Central memory CD4-positive, alpha-beta T cell (primary cell): ENCODE results near the gene SH3D19.
"Not testable (repeated sequence)": the region's sequence is repeated elsewhere in the genome, so short reads cannot be mapped to it uniquely, and the experiment has no call there.

Experiments used
- DNase-seq: peaks from one replicate; pipeline ENCODE4 v3.0.0; 2022

SH3D19 gene

DNA sequence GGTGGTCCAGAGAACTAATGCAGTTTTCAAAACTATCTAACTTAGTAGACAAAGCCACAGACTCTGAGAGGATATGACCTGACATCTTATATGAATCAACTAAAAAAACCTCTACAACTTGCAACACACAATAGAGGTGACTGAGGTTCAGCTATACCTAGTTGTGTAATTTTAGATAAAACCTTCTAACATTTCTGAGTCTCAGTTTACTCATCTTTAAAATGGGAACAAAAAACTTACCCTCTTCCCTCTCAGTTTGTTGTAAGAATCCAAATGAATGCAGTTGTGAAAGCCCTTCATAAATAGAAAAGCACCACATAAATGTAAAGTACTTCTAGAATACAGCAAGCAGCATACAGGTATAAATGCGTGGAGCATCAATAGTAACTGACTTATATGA, 5.9 kb downstream of the SH3D19 start:
- no peak for DNase-seq

DNA sequence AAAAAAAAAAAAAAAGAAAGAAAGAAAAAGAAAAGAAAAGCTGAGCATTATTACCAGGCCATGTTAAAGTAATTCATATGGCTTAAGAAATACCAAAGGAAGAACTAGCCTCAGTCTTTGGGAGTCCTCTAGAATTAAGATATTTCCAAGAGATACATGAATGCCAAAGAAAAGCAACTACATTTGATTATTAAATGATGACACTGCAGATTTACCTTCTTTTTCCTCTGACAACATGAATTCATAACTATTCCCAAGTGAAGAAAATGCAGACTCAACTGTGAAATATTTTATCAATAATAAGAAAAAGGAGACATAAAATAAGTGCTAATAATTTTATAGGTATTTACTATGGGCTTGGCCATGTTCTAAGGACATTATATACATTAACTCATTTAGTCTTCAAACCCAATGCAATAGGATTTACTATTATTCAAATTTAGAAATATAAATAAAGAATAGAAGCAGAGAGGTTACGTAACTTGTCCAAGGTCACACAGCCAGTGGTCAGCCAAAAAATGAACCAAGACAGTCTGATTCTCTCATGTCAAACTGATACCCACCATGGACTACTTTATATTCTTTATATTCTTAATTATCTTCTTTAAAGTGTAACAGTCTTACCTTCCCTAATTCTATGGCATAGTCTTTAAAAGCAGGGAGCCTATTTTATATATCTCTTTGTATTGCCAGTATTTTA, 6.9 kb downstream of the SH3D19 start:
- no peak for DNase-seq

GRCh38 chr4:151316645-151317044, 8.8 kb downstream of the SH3D19 start:
- no peak for DNase-seq

- no peak for DNase-seq
Measured at GRCh38 chr4:151315212-151315886, 10.1 kb downstream of the SH3D19 start.

GRCh38 chr4:151314479-151314878, 10.9 kb downstream of the SH3D19 start:
- no peak for DNase-seq

GRCh38 chr4:151314010-151314355, 11.4 kb downstream of the SH3D19 start:
- DNase-seq: no peak

DNA sequence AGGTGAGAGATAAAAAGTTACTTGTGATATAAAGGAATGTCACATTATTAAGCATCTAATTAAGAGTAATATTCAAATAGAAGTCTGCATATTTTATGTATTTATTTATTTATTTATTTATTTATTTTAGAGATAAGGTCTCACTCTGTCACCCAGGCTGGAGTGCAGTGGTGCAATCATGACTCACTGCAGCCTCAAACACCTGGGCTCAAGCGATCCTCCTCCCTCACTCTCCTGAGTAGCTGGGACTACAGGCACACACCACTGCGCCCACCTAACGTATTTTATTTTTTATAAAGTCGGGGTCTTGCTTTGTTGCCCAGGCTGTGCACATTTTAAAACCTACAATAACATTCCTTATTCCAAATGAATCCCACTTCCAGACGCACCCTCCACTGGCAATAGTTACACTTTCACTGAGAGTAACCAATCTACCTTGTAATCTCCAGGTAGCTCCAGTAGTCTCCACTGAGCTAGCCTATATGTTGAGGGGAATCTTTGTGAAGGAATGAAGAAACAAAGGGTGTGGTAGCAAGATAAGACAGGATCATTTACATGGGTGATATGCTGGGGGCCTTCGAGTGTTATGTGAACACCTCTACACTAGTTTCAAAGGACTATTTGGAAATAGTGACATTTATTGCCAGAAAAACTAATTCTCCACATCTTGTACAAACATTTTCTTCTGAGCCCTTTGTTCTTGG, 11.9 kb downstream of the SH3D19 start:
- no peak for DNase-seq

GRCh38 chr4:151310124-151310728, 15.2 kb downstream of the SH3D19 start:
- DNase-seq: no peak

GRCh38 chr4:151304755-151305154, 20.6 kb downstream of the SH3D19 start:
- no peak for DNase-seq

DNA sequence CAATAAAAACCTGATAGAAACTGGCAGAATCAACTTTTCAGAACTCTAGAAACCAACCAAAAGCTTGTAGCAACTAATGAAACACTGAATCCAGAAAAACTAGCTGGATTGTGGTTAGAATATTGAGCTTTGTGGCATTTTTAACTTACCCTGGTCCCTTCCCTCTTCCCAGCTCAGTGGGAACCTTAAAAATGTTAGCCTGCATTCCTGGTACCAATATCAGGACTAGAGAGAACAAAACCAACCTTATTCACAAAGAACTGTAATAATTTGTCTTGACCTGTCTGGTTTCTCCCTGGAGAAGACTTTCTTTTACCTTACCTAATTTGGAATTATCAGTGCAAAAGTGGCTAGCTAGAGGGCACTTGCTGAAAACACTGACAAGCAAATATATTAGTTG, 21.2 kb downstream of the SH3D19 start:
- no peak for DNase-seq

GRCh38 chr4:151302432-151302831, 23.0 kb downstream of the SH3D19 start:
- no peak for DNase-seq

- DNase-seq: no peak
Measured at GRCh38 chr4:151297170-151297569, 28.2 kb downstream of the SH3D19 start.

DNA sequence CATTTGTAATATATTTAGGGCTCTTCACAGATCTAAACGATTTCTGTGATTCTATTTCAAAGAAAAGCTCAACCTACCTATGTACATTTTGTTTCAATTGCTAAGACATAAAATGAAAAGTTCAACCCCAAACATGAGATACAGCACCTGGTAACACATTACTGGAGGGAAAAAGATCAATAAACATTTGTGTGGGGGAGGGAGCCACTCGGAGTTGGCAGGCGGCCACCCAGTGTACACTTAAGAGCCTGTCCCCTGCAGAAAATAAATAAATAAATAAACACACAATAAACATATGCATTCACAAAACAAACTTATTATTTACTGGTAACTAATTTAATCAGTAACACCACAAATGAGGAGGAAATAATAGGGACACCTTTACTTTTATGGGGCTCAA, 29.2 kb downstream of the SH3D19 start:
- DNase-seq: no peak

DNA sequence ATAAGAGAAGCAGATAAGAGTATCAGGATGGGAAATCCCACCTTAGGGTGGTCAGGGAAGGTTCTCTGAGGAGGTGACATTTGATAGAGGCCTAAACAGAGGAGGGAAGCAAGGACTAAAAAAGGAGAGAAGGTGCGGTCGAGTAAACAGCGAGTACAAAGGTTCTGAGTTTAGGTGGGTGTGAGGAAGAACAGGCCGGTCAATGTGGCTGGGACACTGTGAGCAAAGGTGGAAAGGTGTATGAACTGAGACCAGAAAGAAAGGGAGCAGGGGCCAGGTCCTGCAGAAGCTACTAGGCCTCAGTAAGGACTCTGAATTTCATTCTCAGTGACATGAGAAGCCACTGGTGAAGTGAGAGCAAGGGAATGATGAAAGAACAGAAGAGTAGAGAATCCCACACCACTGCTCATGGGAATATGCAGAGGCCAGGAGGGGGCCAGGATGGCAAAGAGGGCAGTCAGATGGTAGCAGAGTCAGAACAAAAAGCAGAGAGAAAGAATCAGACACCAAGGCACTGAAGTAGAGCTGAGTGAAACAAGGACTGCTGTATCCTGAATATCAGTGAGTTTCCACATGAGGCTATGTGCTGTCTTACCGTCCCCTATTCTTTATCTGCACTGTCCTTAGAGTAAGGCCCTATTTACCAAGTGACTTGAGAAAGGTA, 30.4 kb downstream of the SH3D19 start:
- DNase-seq: no peak

DNA sequence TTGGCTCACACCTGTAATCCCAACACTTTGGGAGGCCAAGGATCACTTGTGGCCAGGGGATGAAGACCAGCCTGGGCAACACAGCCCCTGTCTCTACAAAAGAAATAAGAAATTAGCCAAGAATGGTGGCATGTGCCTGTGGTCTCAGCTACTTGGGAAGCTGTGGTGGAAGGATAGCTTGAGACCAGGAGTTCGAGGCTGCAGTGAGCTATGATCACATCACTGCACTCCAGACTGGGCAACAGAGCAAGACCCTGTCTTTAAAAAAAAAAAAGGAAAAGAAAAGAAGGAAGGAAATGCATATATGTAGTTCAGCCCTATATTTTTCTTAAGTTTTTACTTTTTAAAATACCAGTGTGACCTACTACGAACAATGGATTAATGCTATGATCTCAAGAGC, 33.4 kb downstream of the SH3D19 start:
- no peak for DNase-seq

GRCh38 chr4:151291485-151291884, 33.9 kb downstream of the SH3D19 start:
- DNase-seq: no peak

- no peak for DNase-seq
Measured at GRCh38 chr4:151287409-151287808, 38.0 kb downstream of the SH3D19 start.

- DNase-seq: no peak
Measured at GRCh38 chr4:151284534-151285245, 40.7 kb downstream of the SH3D19 start.

- no peak for DNase-seq
Measured at GRCh38 chr4:151276787-151277562, 48.4 kb downstream of the SH3D19 start, which contains the start of gene PRSS48. Gene PRSS48, plus strand, starts transcription at chr4:151277161. Its CDS starts 12 bp downstream, at chr4:151277173.

GRCh38 chr4:151268905-151269304, 56.5 kb downstream of the SH3D19 start:
- not testable (repeated sequence) for DNase-seq

- no peak for DNase-seq
Measured at GRCh38 chr4:151267822-151268535, 57.4 kb downstream of the SH3D19 start.
